Fibroblast of skin of back (primary cell): Measurements from ENCODE around the gene EZR.
"Not testable (repeated sequence)": the region's sequence is repeated elsewhere in the genome, so short reads cannot be mapped to it uniquely, and the experiment has no call there.

ENCODE experiments used
- DNase-seq: peaks from one replicate; pipeline ENCODE4 v3.0.0-alpha.2; 2013

Gene EZR

GRCh38 chr6:158841358-158841757 is 22.2 kb upstream of the EZR start:
- no peak for DNase-seq

- DNase-seq, result no peak
Measured at GRCh38 chr6:158840465-158840864, 21.3 kb upstream of the EZR start.

- DNase-seq, result no peak
Measured at GRCh38 chr6:158839796-158840195, 20.6 kb upstream of the EZR start.

GRCh38 chr6:158838790-158839189 is 19.6 kb upstream of the EZR start:
- not testable (repeated sequence) for DNase-seq

GRCh38 chr6:158837684-158838625 is 18.8 kb upstream of the EZR start:
- DNase-seq, result no peak

GRCh38 chr6:158836625-158837311 is 17.6 kb upstream of the EZR start:
- DNase-seq, result no peak

GRCh38 chr6:158835616-158836221 is 16.6 kb upstream of the EZR start:
- no peak for DNase-seq

- no peak for DNase-seq
Measured at GRCh38 chr6:158834675-158835385, 15.7 kb upstream of the EZR start.

- DNase-seq, result not testable (repeated sequence)
Measured at GRCh38 chr6:158832807-158833206, 13.6 kb upstream of the EZR start.

- DNase-seq, result no peak
Measured at GRCh38 chr6:158832026-158832425, 12.9 kb upstream of the EZR start.

GRCh38 chr6:158831571-158831970 is 12.4 kb upstream of the EZR start:
- no peak for DNase-seq

GRCh38 chr6:158830736-158831135 is 11.6 kb upstream of the EZR start:
- no peak for DNase-seq

GRCh38 chr6:158828807-158829206 is 9.6 kb upstream of the EZR start:
- no peak for DNase-seq

GRCh38 chr6:158826819-158827501 is 7.8 kb upstream of the EZR start:
- no peak for DNase-seq

- no peak for DNase-seq
Measured at GRCh38 chr6:158825951-158826306, 6.8 kb upstream of the EZR start.

GRCh38 chr6:158825038-158825950 is 6.1 kb upstream of the EZR start:
- DNase-seq, result no peak

- DNase-seq, result not testable (repeated sequence)
Measured at GRCh38 chr6:158823616-158824015, 4.4 kb upstream of the EZR start.

- no peak for DNase-seq
Measured at GRCh38 chr6:158819977-158820622, 932 bp upstream of the EZR start.

GRCh38 chr6:158818581-158819212 is 471 bp downstream of the EZR start:
- peak; percentile 77 for DNase-seq
